Neural cell (in vitro differentiated cells): ENCODE data around the gene COMMD2. TPM values are rescaled to one million over a fixed set of nuclear protein-coding genes. Genes with fewer than 3 reads are reported as not detected.

ENCODE experiments used
- H2AFZ ChIP-seq: fragments of 200-600, 300-800 bp; sonication (generic), shearing (Covaris generic); 2 replicates; pipeline ENCODE4 v1.6.0; 2014; ENCODE audit warnings: low read depth, mild to moderate bottlenecking, antibody characterized with exemption, low read length, moderate library complexity
- H3F3A ChIP-seq: fragments of 200-600 bp; shearing (Covaris generic); 2 replicates; pipeline ENCODE4 v1.6.1; 2016; ENCODE audit warnings: mild to moderate bottlenecking, moderate library complexity, mixed read lengths, antibody characterized with exemption, low read length; ENCODE audit not compliant: insufficient read depth, poor library complexity, severe bottlenecking
- H3K27ac ChIP-seq: fragments of 200-600, 300-800 bp; sonication (generic), shearing (Covaris generic); 2 replicates; pipeline ENCODE4 v1.5.1; 2014; ENCODE audit warnings: mild to moderate bottlenecking, low read length, moderate library complexity
- H3K27me3 ChIP-seq: fragments of 300-800, 200-600 bp; sonication (generic), shearing (Covaris generic); 2 replicates; pipeline ENCODE4 v1.6.0; 2014; ENCODE audit warnings: mild to moderate bottlenecking, low read depth, low read length, moderate library complexity; ENCODE audit not compliant: insufficient read depth
- H3K36me3 ChIP-seq: fragments of 300-800, 200-600 bp; sonication (generic), shearing (Covaris generic); 2 replicates; pipeline ENCODE4 v1.5.1; 2014; ENCODE audit warnings: mild to moderate bottlenecking, antibody characterized with exemption, low read length, moderate library complexity; ENCODE audit not compliant: insufficient read depth
- H3K4me2 ChIP-seq: fragments of 300-800, 200-600 bp; sonication (generic), shearing (Covaris generic); 2 replicates; pipeline ENCODE4 v1.6.0; 2014; ENCODE audit warnings: mild to moderate bottlenecking, low read length
- H3K4me3 ChIP-seq: fragments of 300-800, 200-600 bp; sonication (generic), shearing (Covaris generic); 2 replicates; pipeline ENCODE4 v1.5.1; 2014; ENCODE audit warnings: mild to moderate bottlenecking, low read length, moderate library complexity
- H3K79me2 ChIP-seq: fragments of 200-600 bp; shearing (Covaris generic); replicated peaks from 2 replicates; pipeline ENCODE4 v1.6.0; 2014; ENCODE audit warnings: mild to moderate bottlenecking, low read length, moderate library complexity; ENCODE audit not compliant: insufficient read depth
- H3K9ac ChIP-seq: fragments of 300-800, 200-600 bp; sonication (generic), shearing (Covaris generic); 2 replicates; pipeline ENCODE4 v1.6.1; 2016; ENCODE audit warnings: mild to moderate bottlenecking, low read length, mixed read lengths
- H3K9me2 ChIP-seq: fragments of 200-600 bp; shearing (Covaris generic); 2 replicates; pipeline ENCODE4 v1.6.1; 2016; ENCODE audit warnings: mild to moderate bottlenecking, low read length, mixed read lengths; ENCODE audit not compliant: insufficient read depth
- H3K9me3 ChIP-seq: fragments of 200-600, 300-800 bp; sonication (generic), shearing (Covaris generic); 2 replicates; pipeline ENCODE4 v1.6.1; 2016; ENCODE audit warnings: mild to moderate bottlenecking, mixed run types, low read length, moderate library complexity, mixed read lengths
- H4K20me1 ChIP-seq: fragments of 200-600 bp; shearing (Covaris generic); 2 replicates; pipeline ENCODE4 v1.6.1; 2016; ENCODE audit warnings: mild to moderate bottlenecking, mixed run types; ENCODE audit not compliant: insufficient read depth
- EP300 ChIP-seq: fragments of 450-650 bp; conservative IDR thresholded peaks from 2 replicates; pipeline ENCODE4 v1.6.1; 2014; ENCODE audit warnings: antibody characterized with exemption, mild to moderate bottlenecking, moderate library complexity; ENCODE audit not compliant: poor library complexity, severe bottlenecking
- EZH2 ChIP-seq: fragments of 200-600, 300-800 bp; shearing (Covaris generic), sonication (generic); IDR thresholded peaks from 2 replicates; pipeline ENCODE4 v1.6.1; 2014; ENCODE audit warnings: antibody characterized with exemption, low read length, borderline replicate concordance, mild to moderate bottlenecking; ENCODE audit not compliant: insufficient read depth, poor library complexity, severe bottlenecking
- MXI1 ChIP-seq: fragments of 450-650 bp; conservative IDR thresholded peaks from 2 replicates; pipeline ENCODE4 v1.6.1; 2014; ENCODE audit warnings: antibody characterized with exemption, mild to moderate bottlenecking; ENCODE audit not compliant: poor library complexity, severe bottlenecking
- POLR2AphosphoS5 ChIP-seq: IDR thresholded peaks from 2 replicates; pipeline ENCODE4 v1.6.1; 2012
- RAD21 ChIP-seq: fragments of 450-650 bp; conservative IDR thresholded peaks from 2 replicates; pipeline ENCODE4 v1.6.1; 2014; ENCODE audit warnings: antibody characterized with exemption, mild to moderate bottlenecking, moderate library complexity
- SMC3 ChIP-seq: fragments of 450-650 bp; conservative IDR thresholded peaks from 2 replicates; pipeline ENCODE4 v1.6.1; 2014; ENCODE audit warnings: antibody characterized with exemption, mild to moderate bottlenecking, moderate library complexity; ENCODE audit not compliant: poor library complexity
- TAF1 ChIP-seq: IDR thresholded peaks from 2 replicates; pipeline ENCODE4 v1.6.1; 2012; ENCODE audit warnings: low read depth
- polyA plus RNA-seq: library from polyadenylated mRNA; depleted of rRNA; stranded (reverse); fragments of >200 nt; gene quantifications from 2 replicates; pipeline ENCODE4 v1.2.3, GENCODE V29; 2014
- TF ChIP-seq, protein P1 (sequence below): fragments of 450-650 bp; IDR thresholded peaks from 2 replicates; pipeline ENCODE4 v1.5.1; 2014; ENCODE audit warnings: antibody characterized with exemption, mild to moderate bottlenecking, moderate library complexity; ENCODE audit not compliant: poor library complexity, severe bottlenecking
- TF ChIP-seq, protein P2 (sequence below): IDR thresholded peaks from 2 replicates; pipeline ENCODE4 v1.6.1; 2012; ENCODE audit warnings: borderline replicate concordance

Gene COMMD2
- polyA plus RNA-seq, 1 donor from 2014 or later, result 126 TPM

DNA sequence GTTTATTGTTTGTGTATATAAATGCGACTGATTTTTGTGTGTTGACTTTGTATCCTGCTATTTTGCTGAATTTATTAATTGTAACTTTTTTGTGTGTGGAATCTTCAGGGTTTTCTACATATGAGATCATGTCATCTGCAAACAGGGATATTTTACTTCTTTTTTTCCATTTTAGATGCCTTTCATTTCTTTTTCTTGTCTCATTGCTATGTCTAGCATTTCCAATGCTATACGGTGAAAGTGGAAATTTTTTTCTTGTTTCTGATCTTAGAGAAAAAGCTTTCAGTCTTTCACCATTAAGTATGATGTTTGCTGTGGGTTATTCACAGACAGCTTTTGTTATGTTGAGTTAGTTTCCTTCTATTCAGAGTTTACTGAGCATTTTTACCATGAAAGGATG is 31.4 kb downstream of the COMMD2 start:
- Histone ChIP-seq H3K4me2 (no peak overlapping the region), H3K4me3 (no peak overlapping the region), H3F3A (no peaks in the 10 kb centered on the region), H3K9ac (no peak overlapping the region), H3K9me2 (no peaks in the 10 kb centered on the region), H3K27me3 (no peaks in the 10 kb centered on the region), H4K20me1 (no peaks in the 10 kb centered on the region), H3K9me3 (no peaks in the 10 kb centered on the region), H2AFZ (no peak overlapping the region), H3K79me2 (no peaks in the 10 kb centered on the region), H3K36me3 (no peaks in the 10 kb centered on the region), H3K27ac (no peak overlapping the region)
- TF ChIP-seq TAF1, result no peak
- no peak for TF ChIP-seq EP300
- no peak for TF ChIP-seq POLR2AphosphoS5
- TF ChIP-seq MXI1, result no peak
- TF ChIP-seq, protein P1, sequence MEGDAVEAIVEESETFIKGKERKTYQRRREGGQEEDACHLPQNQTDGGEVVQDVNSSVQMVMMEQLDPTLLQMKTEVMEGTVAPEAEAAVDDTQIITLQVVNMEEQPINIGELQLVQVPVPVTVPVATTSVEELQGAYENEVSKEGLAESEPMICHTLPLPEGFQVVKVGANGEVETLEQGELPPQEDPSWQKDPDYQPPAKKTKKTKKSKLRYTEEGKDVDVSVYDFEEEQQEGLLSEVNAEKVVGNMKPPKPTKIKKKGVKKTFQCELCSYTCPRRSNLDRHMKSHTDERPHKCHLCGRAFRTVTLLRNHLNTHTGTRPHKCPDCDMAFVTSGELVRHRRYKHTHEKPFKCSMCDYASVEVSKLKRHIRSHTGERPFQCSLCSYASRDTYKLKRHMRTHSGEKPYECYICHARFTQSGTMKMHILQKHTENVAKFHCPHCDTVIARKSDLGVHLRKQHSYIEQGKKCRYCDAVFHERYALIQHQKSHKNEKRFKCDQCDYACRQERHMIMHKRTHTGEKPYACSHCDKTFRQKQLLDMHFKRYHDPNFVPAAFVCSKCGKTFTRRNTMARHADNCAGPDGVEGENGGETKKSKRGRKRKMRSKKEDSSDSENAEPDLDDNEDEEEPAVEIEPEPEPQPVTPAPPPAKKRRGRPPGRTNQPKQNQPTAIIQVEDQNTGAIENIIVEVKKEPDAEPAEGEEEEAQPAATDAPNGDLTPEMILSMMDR, result no peak
- TF ChIP-seq, protein P2, sequence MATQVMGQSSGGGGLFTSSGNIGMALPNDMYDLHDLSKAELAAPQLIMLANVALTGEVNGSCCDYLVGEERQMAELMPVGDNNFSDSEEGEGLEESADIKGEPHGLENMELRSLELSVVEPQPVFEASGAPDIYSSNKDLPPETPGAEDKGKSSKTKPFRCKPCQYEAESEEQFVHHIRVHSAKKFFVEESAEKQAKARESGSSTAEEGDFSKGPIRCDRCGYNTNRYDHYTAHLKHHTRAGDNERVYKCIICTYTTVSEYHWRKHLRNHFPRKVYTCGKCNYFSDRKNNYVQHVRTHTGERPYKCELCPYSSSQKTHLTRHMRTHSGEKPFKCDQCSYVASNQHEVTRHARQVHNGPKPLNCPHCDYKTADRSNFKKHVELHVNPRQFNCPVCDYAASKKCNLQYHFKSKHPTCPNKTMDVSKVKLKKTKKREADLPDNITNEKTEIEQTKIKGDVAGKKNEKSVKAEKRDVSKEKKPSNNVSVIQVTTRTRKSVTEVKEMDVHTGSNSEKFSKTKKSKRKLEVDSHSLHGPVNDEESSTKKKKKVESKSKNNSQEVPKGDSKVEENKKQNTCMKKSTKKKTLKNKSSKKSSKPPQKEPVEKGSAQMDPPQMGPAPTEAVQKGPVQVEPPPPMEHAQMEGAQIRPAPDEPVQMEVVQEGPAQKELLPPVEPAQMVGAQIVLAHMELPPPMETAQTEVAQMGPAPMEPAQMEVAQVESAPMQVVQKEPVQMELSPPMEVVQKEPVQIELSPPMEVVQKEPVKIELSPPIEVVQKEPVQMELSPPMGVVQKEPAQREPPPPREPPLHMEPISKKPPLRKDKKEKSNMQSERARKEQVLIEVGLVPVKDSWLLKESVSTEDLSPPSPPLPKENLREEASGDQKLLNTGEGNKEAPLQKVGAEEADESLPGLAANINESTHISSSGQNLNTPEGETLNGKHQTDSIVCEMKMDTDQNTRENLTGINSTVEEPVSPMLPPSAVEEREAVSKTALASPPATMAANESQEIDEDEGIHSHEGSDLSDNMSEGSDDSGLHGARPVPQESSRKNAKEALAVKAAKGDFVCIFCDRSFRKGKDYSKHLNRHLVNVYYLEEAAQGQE, result no peak
- TF ChIP-seq RAD21, result no peak
- no peak for TF ChIP-seq EZH2
- no peak for TF ChIP-seq SMC3

DNA sequence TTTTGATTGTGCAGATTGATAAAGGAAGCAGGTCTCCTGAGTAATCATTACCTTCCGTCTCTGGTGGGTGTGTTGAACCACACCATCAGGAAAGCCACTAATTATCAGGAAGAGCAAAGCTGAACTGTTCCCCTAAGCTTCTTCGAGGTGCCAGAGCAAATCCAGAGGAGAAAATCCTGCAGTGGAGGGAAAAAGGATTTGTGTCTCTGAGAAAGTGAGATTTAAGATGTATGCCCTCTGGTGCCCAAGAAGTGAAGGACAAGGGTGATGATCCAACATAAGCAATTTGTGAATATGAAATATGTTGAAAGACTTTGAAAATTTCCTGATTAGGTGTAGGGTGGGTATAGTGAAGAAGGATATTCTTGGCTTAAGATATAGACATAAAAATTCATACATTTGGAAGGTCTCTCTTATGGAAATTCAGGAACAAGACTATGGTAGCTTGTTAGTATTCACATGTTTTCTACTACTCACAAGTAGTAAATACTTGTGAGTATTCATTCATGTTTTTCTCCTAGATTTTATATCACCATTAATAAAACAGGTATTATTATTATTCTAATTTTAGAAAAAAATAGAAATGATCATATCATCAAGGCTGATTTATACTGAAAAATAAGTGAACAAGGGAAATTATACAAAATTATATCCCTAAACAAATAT is 34.8 kb downstream of the COMMD2 start:
- Histone ChIP-seq H3K4me2 (no peak overlapping the region), H3K9ac (no peak overlapping the region), H3K79me2 (no peaks in the 10 kb centered on the region), H2AFZ (no peak overlapping the region), H3K27ac (no peak overlapping the region), H3K9me2 (no peaks in the 10 kb centered on the region), H4K20me1 (no peaks in the 10 kb centered on the region), H3K4me3 (no peak overlapping the region), H3K9me3 (no peaks in the 10 kb centered on the region), H3K27me3 (no peaks in the 10 kb centered on the region), H3F3A (no peaks in the 10 kb centered on the region), H3K36me3 (no peaks in the 10 kb centered on the region)
- TF ChIP-seq TAF1, result no peak
- no peak for TF ChIP-seq MXI1
- peak; percentile 90 for TF ChIP-seq SMC3
- TF ChIP-seq POLR2AphosphoS5, result no peak
- TF ChIP-seq, protein P1, result peak; percentile 78
- no peak for TF ChIP-seq EP300
- TF ChIP-seq RAD21, result peak; percentile 77
- no peak for TF ChIP-seq EZH2
- TF ChIP-seq, protein P2, result no peak
